IPS DF 6.9 (cell line): ENCODE data around the gene ACSF2.

Source experiments
- DNase-seq: peaks from one replicate; pipeline ENCODE4 v3.0.0-alpha.2; 2013; ENCODE audit warnings: low read depth, low spot score
- H3K27ac ChIP-seq: one replicate; pipeline ENCODE4 v1.5.1; 2013; ENCODE audit warnings: low read length, control low read depth
- H3K27me3 ChIP-seq: 2 replicates; pipeline ENCODE4 v1.6.1; 2013; ENCODE audit warnings: mild to moderate bottlenecking, low read length; ENCODE audit not compliant: control insufficient read depth, insufficient read depth
- H3K36me3 ChIP-seq: 2 replicates; pipeline ENCODE4 v1.6.1; 2013; ENCODE audit warnings: low read length; ENCODE audit not compliant: control insufficient read depth, insufficient read depth
- H3K4me1 ChIP-seq: 2 replicates; pipeline ENCODE4 v1.6.1; 2013; ENCODE audit warnings: low read length; ENCODE audit not compliant: control insufficient read depth, insufficient read depth
- H3K4me3 ChIP-seq: 2 replicates; pipeline ENCODE4 v1.5.1; 2013; ENCODE audit warnings: mild to moderate bottlenecking, low read length
- H3K9me3 ChIP-seq: 2 replicates; pipeline ENCODE4 v1.6.1; 2013; ENCODE audit warnings: low read length, inconsistent platforms; ENCODE audit not compliant: control insufficient read depth, insufficient read depth
- WGBS: extraction: QIAGEN DNeasy Blood & Tissue Kit; methylation state at CpG from one replicate; pipeline ENCODE4 v1.1.7; 2013; ENCODE audit warnings: mixed read lengths, missing lambda C conversion rate; ENCODE audit not compliant: insufficient read length, insufficient coverage; 5-methylcytosine and 5-hydroxymethylcytosine counted together

Gene ACSF2

GRCh38 chr17:50501054-50501453 lies 75.0 kb downstream of the ACSF2 start:
- Histone ChIP-seq H3K36me3 (no peaks in the 10 kb centered on the region), H3K9me3 (no peaks in the 10 kb centered on the region), H3K27me3 (no peaks in the 10 kb centered on the region), H3K27ac (no peak overlapping the region), H3K4me1 (no peaks in the 10 kb centered on the region), H3K4me3 (no peak overlapping the region)
- DNase-seq, result no peak
- no CpG with 5 or more reads among the region's 5 CpGs for WGBS

- Histone ChIP-seq H3K4me1 (no peaks in the 10 kb centered on the region), H3K27me3 (no peaks in the 10 kb centered on the region), H3K36me3 (no peaks in the 10 kb centered on the region), H3K27ac (no peak overlapping the region), H3K4me3 (no peak overlapping the region), H3K9me3 (no peaks in the 10 kb centered on the region)
- no CpG with 5 or more reads among the region's 9 CpGs for WGBS
- no peak for DNase-seq
Observed at GRCh38 chr17:50502301-50502990, 76.4 kb downstream of the ACSF2 start.

- H3K36me3 ChIP-seq, result no peaks in the 10 kb centered on the region
- H3K4me1 ChIP-seq, result peaks cover 3% of the 10 kb centered on the region
- no peak for DNase-seq
- no peak overlapping the region for H3K27ac ChIP-seq
- H3K9me3 ChIP-seq, result no peaks in the 10 kb centered on the region
- WGBS, result no CpG with 5 or more reads among the region's 7 CpGs
- no peaks in the 10 kb centered on the region for H3K27me3 ChIP-seq
- no peak overlapping the region for H3K4me3 ChIP-seq
Observed at GRCh38 chr17:50505591-50506130, 79.6 kb downstream of the ACSF2 start.

GRCh38 chr17:50506298-50506697 lies 80.3 kb downstream of the ACSF2 start:
- Histone ChIP-seq H3K9me3 (no peaks in the 10 kb centered on the region), H3K27ac (no peak overlapping the region), H3K4me1 (peaks cover 3% of the 10 kb centered on the region), H3K36me3 (no peaks in the 10 kb centered on the region), H3K4me3 (no peak overlapping the region), H3K27me3 (no peaks in the 10 kb centered on the region)
- DNase-seq, result no peak
- WGBS, result no CpG with 5 or more reads among the region's 7 CpGs

- no CpG with 5 or more reads among the region's 66 CpGs for WGBS
- Histone ChIP-seq H3K27me3 (no peaks in the 10 kb centered on the region; the same call in 1 of the 2 replicates), H3K4me1 (peaks cover 3% of the 10 kb centered on the region), H3K36me3 (no peaks in the 10 kb centered on the region), H3K4me3 (peak within 1 kb of the TSS; percentile 81), H3K27ac (no peak within 1 kb of the TSS), H3K9me3 (no peaks in the 10 kb centered on the region)
- no peak for DNase-seq
Observed at GRCh38 chr17:50507871-50508572, 82.0 kb downstream of the ACSF2 start, which contains the start of gene MYCBPAP. Gene MYCBPAP, plus strand, starts transcription at chr17:50508439. Its CDS starts 236 bp downstream, at chr17:50508675.

- WGBS, result no CpG with 5 or more reads among the region's 32 CpGs
- DNase-seq, result no peak
- no peaks in the 10 kb centered on the region; the same call in 1 of the 2 replicates for H3K27me3 ChIP-seq
- H3K4me3 ChIP-seq, result peak overlapping the region; percentile 81
- peaks cover 3% of the 10 kb centered on the region for H3K4me1 ChIP-seq
- H3K9me3 ChIP-seq, result no peaks in the 10 kb centered on the region
- no peaks in the 10 kb centered on the region for H3K36me3 ChIP-seq
- no peak overlapping the region for H3K27ac ChIP-seq
Observed at GRCh38 chr17:50508573-50509460, 82.8 kb downstream of the ACSF2 start.

GRCh38 chr17:50511058-50511457 lies 85.0 kb downstream of the ACSF2 start:
- no CpG with 5 or more reads among the region's 3 CpGs for WGBS
- H3K4me3 ChIP-seq, result no peak overlapping the region
- DNase-seq, result no peak
- peaks cover 4% of the 10 kb centered on the region for H3K4me1 ChIP-seq
- H3K27me3 ChIP-seq, result no peaks in the 10 kb centered on the region; the same call in 1 of the 2 replicates
- no peak overlapping the region for H3K27ac ChIP-seq
- no peaks in the 10 kb centered on the region for H3K36me3 ChIP-seq
- no peaks in the 10 kb centered on the region for H3K9me3 ChIP-seq

- H3K4me3 ChIP-seq, result no peak overlapping the region
- peaks cover 4% of the 10 kb centered on the region for H3K4me1 ChIP-seq
- H3K36me3 ChIP-seq, result no peaks in the 10 kb centered on the region
- no peak overlapping the region for H3K27ac ChIP-seq
- WGBS, result no CpG with 5 or more reads among the region's 4 CpGs
- DNase-seq, result no peak
- H3K9me3 ChIP-seq, result no peaks in the 10 kb centered on the region
- no peaks in the 10 kb centered on the region; the same call in 1 of the 2 replicates for H3K27me3 ChIP-seq
Observed at GRCh38 chr17:50513495-50513894, 87.5 kb downstream of the ACSF2 start.

GRCh38 chr17:50514388-50514787 lies 88.4 kb downstream of the ACSF2 start:
- Histone ChIP-seq H3K36me3 (no peaks in the 10 kb centered on the region), H3K9me3 (no peaks in the 10 kb centered on the region), H3K27me3 (no peaks in the 10 kb centered on the region; the same call in 1 of the 2 replicates), H3K4me3 (no peak overlapping the region), H3K4me1 (0 out of 2 replicates have a peak, but pooled peaks cover 1% of the 10 kb centered on the region), H3K27ac (no peak overlapping the region)
- WGBS, result no CpG with 5 or more reads among the region's 3 CpGs
- no peak for DNase-seq
